Fibroblast of villous mesenchyme (primary cell): ENCODE results near the gene RIPOR3. TPM values are rescaled to one million over a fixed set of nuclear protein-coding genes. Genes with fewer than 3 reads are reported as not detected.

Experiments used
- DNase-seq: peaks from one replicate; pipeline ENCODE4 v3.0.0-alpha.2; 2010; ENCODE audit warnings: low read depth
- H3K4me3 ChIP-seq: 2 replicates; pipeline ENCODE4 v1.5.1; 2011; ENCODE audit warnings: low read depth, mild to moderate bottlenecking, low read length
- total RNA-seq: library from RNA; depleted of rRNA; stranded (reverse); fragments of >200 nt; gene quantifications from 2 replicates; pipeline ENCODE4 v1.2.3, GENCODE V29; 2012
- TF ChIP-seq, protein P1 (sequence below): IDR thresholded peaks from 2 replicates; pipeline ENCODE4 v1.5.1; 2012; ENCODE audit warnings: low read depth, mild to moderate bottlenecking, low read length; ENCODE audit not compliant: insufficient read depth

Gene RIPOR3, protein sequence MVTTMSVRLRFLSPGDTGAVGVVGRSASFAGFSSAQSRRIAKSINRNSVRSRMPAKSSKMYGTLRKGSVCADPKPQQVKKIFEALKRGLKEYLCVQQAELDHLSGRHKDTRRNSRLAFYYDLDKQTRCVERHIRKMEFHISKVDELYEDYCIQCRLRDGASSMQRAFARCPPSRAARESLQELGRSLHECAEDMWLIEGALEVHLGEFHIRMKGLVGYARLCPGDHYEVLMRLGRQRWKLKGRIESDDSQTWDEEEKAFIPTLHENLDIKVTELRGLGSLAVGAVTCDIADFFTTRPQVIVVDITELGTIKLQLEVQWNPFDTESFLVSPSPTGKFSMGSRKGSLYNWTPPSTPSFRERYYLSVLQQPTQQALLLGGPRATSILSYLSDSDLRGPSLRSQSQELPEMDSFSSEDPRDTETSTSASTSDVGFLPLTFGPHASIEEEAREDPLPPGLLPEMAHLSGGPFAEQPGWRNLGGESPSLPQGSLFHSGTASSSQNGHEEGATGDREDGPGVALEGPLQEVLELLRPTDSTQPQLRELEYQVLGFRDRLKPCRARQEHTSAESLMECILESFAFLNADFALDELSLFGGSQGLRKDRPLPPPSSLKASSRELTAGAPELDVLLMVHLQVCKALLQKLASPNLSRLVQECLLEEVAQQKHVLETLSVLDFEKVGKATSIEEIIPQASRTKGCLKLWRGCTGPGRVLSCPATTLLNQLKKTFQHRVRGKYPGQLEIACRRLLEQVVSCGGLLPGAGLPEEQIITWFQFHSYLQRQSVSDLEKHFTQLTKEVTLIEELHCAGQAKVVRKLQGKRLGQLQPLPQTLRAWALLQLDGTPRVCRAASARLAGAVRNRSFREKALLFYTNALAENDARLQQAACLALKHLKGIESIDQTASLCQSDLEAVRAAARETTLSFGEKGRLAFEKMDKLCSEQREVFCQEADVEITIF
- total RNA-seq = 28.1 and 29.3 TPM in 2 replicates

DNA sequence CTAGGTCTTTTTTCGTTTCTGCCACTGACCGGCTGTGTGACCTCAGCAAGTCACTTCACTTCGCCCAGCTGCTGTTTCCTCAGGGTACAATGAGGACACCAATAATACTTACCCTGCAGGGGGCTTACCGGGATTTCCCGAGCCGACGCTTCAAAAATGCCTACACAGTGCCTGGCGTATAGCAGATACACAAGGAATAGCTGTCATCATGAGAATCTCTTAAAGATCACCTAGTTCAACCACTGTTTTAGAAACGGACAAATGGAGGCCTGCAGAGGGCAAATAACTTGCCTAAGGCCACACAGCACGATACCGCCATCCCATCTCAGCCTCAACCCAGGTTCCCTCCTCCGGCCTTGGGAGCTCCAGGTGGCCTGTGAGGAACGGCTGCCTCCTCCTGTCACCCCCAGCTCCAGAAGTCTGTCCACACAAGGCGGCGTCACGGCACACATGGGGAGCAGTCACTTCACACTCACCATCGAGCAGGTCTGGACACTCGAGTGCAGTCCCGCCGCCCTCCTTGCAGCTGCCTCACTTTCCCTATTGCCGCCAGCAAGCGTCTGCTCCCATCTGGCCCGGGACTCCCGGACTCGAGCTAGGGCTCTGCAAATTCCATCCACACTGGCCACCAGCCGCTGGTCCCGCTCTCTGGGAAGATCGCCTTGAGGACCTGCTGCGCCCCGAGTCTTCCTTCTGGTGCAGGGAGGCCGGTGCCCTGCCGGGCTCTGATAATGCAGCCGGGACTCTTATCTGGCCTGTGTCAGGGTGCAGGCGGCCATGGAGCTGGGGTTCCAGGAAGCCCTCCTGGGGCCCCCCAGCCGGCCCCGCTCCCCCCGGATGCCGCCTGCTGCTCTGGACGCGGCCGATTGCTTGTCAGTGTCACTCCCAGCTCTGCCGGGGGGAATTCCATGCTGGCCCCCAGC, at the start of gene RIPOR3:
Gene RIPOR3 (minus strand): TSS at position 893 of the 923 bp plus-strand sequence. CDS start 414 bp downstream, at position 479.
- H3K4me3 ChIP-seq = peak within 1 kb of the TSS; percentile 39
- DNase-seq = peak; percentile 45
- TF ChIP-seq, protein P1, sequence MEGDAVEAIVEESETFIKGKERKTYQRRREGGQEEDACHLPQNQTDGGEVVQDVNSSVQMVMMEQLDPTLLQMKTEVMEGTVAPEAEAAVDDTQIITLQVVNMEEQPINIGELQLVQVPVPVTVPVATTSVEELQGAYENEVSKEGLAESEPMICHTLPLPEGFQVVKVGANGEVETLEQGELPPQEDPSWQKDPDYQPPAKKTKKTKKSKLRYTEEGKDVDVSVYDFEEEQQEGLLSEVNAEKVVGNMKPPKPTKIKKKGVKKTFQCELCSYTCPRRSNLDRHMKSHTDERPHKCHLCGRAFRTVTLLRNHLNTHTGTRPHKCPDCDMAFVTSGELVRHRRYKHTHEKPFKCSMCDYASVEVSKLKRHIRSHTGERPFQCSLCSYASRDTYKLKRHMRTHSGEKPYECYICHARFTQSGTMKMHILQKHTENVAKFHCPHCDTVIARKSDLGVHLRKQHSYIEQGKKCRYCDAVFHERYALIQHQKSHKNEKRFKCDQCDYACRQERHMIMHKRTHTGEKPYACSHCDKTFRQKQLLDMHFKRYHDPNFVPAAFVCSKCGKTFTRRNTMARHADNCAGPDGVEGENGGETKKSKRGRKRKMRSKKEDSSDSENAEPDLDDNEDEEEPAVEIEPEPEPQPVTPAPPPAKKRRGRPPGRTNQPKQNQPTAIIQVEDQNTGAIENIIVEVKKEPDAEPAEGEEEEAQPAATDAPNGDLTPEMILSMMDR = no peak

DNA sequence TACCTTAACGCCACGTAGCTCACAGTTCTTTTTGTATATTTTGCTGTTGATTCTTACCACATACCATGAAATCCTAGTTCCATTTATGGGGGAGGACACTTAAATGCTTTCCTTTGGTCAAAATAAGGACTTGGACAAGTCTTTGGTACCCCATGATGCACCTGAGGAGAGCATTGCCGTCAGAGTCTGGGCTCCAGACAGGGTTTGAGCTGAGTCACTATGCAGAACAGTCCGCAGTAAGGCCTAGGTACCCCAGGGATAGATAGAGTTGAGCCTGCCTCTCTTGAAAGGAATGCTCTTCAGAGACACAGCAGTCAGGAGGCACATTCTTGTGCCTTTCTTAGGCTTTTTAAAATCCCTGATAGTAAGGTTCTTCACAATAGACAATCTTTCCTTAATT, 46.0 kb upstream of the RIPOR3 start:
- no peak overlapping the region for H3K4me3 ChIP-seq
- TF ChIP-seq, protein P1 = no peak
- DNase-seq = no peak

DNA sequence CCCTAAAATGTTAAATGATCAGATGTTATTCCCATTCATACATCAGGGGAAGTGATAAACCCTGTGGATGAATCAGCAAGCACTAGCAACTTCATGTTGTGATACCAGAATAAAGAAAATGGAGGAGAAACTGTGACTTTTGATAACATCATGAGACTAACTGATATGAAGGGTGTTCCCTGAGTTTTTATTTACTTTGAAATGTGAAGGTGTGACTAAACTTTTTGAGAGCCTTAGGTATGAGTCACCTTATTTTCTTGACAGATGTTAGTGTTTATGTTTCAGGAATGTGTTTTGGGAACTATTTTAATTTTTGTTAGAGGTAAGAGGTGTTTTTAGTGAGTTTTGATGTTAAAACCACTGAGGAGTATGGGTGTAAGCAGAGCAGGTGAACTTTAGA, 44.5 kb upstream of the RIPOR3 start:
- TF ChIP-seq, protein P1 = no peak

DNA sequence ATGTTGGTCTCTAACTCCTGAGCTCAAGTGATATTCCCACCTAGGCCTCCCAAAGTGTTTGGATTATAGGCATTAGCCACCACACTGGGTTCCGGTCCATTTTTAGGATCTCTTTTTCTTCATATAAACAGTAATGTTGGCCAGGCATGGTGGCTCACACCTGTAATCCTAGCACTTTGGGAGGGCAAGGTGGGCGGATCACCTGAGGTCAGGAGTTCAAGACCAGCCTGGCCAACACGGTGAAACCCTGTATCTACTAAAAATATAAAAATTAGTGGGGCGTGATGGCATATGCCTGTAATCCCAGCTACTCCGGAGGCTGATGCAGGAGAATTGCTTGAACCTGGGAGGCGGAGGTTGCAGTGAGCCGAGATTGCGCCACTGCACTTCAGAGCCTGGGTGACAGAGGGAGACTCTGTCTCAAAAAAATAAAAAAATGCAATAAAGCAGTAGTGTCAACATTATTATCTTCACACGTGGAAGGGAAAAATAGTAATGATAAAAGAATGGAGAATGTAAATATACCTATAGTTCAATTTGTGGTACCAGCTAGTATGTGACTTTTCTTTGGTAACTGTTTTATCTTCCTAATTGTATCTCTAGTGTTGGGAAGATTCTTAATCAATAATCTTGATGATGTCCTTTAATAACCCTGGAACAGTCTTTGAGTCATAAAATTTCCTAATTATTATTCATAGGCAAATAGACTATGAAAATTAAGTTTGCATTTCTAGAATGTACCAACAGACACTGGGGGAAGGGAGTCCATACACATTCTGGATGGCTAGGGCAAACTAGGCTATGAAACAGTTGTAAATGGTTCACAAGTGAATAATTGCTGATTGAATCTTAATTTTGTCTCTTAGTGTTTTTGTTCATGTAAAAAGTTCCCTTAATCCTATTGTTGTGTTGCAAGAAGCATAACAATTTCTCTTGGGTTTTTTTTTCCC, 43.7 kb upstream of the RIPOR3 start:
- TF ChIP-seq, protein P1 = no peak
- no peak overlapping the region for H3K4me3 ChIP-seq
- no peak for DNase-seq

More for the DNA sequence above, 44.5 kb upstream of the RIPOR3 start:
- no peak overlapping the region for H3K4me3 ChIP-seq
- no peak for DNase-seq

DNA sequence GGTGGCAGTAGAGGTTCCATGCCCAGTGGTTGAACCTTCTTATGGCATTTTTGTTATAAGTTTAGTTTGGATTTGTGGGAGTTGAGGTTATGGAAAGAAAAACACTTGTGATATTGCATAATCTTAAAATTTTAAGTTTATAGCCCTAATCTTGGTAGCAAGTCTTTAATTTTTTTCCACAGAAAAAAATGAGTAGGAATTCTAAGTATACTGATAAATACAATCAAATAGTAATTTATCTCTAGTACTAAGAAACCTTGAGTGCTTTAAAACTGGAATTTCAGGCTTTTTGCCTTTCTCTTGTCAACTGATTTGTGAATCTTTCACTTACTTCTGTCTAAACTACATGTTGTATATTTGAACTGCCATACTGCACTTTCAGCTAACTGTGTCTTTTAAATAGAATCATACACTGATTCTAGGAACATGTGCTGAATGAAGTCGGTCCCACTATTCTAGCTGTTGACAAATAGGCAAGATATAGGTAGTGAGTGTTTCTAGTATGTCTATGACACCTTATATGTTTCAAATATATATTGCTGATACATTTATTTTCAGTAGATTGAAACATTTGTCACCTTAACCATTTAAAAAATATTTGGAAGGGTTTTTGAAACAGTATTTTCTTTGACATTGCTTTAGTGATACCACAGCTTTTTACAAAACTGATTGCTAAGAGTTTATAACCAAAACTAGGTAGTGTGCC, 42.5 kb upstream of the RIPOR3 start:
- no peak overlapping the region for H3K4me3 ChIP-seq
- TF ChIP-seq, protein P1 = no peak
- no peak for DNase-seq
